Sigmoid colon (tissue), 4 donors: ENCODE results near the gene EIF4ENIF1.

Experiments used
- CTCF ChIP-seq, 4 experiments: fragments of 450-650 bp in 3 of 4; fragments of 200-600 bp in 1 of 4; IDR thresholded peaks; one replicate each; pipeline ENCODE4 v1.5.1; 2016 to 2019; ENCODE audit warnings: antibody characterized with exemption in 4 of 4, mild to moderate bottlenecking in 3 of 4, moderate library complexity in 2 of 4
- EP300 ChIP-seq, 4 donors: sonication (generic); formaldehyde crosslinking; IDR thresholded peaks; one replicate each; pipeline ENCODE4 v1.6.1; 2017; ENCODE audit warnings: antibody characterized with exemption in 4 of 4
- POLR2A ChIP-seq, 2 donors: fragments of 450-650 bp; IDR thresholded peaks; one replicate each; pipeline ENCODE4 v1.6.1; 2016; ENCODE audit warnings: antibody characterized with exemption in 2 of 2, mild to moderate bottlenecking in 2 of 2, moderate library complexity in 2 of 2
- POLR2AphosphoS5 ChIP-seq, 4 donors: sonication (generic); formaldehyde crosslinking; IDR thresholded peaks; one replicate each; pipeline ENCODE4 v1.6.1; 2017; ENCODE audit warnings: antibody characterized with exemption in 4 of 4

DNA sequence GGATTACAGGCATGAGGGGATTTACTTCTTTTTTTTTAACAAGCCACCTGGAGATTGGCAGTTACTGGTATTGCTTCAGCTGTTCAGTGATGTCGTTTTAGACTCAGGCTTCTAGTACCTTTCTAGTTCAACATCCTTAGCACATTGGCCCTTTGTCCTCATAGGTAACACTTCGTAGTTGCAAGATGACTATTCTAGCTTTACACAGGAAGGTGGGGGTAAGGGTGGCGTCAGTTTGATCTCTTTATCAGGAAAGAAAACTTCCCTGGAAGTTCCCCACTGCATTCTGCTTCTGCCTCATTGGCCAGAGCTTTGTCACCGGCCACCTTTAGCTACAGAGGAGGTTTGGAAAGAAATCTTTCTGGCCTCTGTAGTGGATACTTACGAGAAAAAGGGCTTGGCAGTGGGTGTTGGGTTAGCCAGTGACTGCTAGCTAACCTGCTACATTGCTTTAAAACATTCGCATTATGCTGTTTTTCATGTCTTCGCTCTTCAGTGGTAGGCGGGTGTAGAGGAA, 47.4 kb upstream of the EIF4ENIF1 start:
- TF ChIP-seq CTCF (IDR thresholded peaks at IDR 0.05) (no peak), POLR2A (IDR thresholded peaks at IDR 0.05) (no peak), EP300 (IDR thresholded peaks at IDR 0.05) (no peak), POLR2AphosphoS5 (IDR thresholded peaks at IDR 0.05) (no peak)
